LoVo (cell line): ENCODE data around the gene EFCAB6.

Experiments
- DNase-seq: peaks from one replicate; pipeline ENCODE4 v3.0.0-alpha.2; 2016; ENCODE audit warnings: low spot score

Gene EFCAB6

DNA sequence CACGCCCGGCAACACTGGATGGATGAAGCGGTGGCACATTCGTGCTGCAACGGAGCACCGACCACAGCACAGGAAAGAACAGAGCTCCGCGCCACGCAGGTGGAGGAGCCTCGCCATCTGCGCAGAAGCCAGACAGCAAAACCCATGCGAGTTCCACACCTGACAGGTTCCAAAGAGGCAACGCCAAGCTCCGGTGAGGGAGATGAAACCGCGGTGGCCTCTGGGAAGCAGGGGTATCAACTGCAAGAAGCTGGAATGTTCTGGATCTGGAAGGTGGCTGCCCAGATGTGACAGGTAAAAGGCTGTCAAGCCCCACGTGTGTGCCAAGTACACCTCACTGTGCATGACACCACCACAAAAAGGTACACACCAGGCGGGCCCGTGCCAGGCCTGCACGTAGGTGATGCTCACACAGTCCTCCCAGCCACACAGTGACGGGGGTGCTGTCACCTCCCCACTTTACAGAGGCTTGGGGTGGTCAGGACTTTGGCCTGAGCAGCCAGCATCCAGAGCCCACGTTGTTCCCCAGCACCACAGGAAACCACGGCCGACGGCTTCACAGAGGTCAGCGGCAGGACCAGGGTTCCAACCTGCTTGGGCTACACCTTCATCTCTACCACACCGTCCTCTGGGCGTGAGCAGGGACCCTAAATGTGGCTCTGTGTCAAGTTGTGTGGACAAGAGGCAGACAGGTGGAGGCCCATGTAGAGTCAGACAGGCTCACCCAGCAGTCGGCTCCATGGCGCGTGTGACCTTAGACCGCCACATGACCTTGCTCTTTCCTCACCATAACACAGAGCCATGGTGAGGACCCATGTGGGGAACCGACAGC lies 19.7 kb upstream of the EFCAB6 start:
- no peak for DNase-seq

DNA sequence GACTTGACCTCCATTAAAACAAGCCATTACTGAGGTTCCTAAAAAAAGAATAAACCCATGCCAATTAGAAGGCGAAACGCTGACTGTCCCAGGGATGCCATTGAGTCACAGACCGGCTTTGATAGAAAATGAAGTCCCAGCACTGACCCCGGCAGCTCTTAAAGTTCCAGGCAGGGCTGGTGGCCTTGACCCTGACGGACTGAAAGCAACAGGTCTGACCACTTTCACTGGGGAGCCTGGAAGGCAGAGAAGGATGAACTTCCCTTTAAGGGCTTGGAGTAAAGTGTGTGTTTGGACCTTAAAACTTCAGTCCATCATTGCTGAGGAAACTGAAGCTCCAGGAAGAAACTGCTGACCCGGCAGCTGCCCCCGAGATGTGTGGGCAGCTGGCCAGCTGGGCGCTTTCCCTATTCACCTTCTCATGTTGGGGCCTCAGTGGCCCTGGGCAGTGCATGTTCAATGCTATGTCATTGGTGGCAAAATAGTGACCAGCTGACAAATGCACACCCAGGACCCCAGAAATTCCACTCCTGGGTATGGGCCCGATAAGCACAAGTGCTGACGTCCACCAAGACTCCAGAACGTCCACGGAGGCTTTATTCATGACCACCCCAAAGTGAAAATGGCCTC lies 18.9 kb upstream of the EFCAB6 start:
- no peak for DNase-seq

DNA sequence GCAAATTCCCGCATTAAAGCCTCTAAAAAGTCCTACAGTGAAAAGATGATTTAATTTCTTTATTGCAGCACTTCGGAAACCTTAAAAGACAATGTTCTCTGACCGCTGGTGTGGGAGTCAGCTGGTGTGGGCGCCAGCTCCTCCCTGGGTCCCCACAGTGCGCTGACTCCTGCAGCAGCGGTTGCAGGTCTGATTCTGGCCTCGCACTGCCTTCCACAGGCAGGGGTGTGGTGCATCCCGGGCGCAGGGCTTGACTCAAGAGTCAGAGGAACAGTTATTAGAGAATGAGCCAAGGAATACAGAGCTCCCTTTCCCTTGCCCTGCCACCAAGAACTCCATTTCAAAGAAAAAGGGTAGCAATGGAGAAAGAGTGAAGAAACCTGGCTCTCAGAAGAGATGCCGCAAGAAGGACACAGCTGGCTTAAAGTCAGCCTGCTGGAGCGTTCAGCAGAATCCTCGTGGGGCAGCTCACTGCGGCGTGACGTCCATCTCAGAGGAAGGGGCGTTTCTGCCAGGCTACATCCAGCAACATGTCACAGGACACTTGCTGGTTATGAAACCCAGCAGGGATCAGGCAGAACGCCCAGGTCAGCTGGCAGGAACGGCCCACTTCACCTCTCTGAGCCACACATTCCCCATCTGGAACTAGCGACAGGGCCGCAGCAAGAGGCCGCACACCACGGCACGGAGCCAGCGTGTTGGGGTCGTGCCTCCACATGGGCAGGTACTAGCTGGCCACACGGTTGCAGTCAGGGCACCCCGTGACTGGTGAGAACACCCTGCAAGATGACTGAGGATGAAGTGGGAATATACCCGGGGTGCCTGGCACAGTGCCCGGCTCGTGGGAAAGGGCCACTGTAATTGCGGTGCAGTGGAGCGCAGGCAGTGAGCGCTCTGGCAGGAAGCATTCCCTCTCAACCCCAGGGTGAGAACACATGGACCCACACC lies 18.1 kb upstream of the EFCAB6 start:
- no peak for DNase-seq

- DNase-seq = no peak
These were observed 17.1 kb upstream of the EFCAB6 start for GRCh38 chr22:43828998-43829782.

- no peak for DNase-seq
These were observed 16.6 kb upstream of the EFCAB6 start for GRCh38 chr22:43828725-43828997.

GRCh38 chr22:43827926-43828724 lies 16.0 kb upstream of the EFCAB6 start:
- no peak for DNase-seq

GRCh38 chr22:43827003-43827735 lies 15.1 kb upstream of the EFCAB6 start:
- no peak for DNase-seq

DNA sequence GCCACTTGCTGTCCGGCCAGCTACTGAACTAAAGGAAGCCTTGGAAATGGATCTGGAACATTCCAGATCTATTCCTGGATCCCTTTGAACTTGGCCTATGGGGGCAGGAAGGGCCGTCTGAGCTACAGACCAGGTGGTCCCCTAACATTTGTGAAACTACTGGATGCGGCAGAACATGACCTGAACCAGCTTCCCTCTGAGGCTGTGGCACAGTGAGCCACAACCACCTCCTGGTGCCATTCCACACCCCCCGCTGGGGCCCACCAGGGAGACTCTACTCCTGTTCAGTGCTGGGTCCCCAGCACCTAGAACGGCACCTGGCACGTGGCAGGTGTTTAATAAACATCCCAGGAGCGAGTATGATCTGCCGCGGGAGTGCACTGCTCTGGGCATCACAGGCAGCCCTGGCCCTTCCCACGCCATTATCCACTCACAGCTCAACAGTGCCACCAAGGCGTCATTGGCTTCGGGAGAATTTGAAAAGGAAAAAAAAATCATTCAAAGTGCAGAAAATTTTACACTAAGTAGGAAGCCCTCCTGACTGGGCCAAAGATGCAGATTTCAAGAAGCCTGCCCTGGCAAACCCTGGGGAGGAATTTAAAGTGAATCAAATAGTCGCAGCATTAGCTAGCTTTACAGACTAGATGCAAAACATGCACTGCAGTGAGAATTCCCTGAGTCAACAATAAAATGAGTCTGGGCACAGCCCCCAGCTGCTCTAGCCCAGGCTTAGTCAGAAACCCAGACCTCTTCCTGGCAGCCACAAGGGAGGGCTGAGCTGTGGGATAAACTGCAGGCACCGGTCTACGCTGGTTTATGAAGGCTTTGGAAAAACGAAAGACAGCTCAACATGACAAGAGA lies 14.3 kb upstream of the EFCAB6 start:
- DNase-seq = no peak

DNA sequence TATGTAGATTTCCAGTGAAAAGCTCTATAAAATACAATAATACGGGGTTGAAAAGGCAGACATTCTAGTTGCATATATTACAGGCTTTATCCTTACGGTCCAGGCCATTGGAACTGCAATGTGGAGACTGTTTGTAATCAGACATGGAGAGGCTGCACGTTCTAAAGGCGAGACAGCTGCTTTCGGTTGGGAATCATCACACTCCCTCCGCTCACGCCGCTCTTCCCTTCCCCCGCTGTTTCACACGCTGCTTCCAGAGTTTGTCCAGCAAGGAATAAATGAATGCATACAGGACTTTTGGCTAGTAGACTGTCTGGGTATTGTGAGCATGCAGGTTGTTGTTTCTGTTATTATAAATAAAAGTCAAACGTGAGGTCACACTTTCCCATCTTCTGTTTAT lies 13.5 kb upstream of the EFCAB6 start:
- no peak for DNase-seq

DNA sequence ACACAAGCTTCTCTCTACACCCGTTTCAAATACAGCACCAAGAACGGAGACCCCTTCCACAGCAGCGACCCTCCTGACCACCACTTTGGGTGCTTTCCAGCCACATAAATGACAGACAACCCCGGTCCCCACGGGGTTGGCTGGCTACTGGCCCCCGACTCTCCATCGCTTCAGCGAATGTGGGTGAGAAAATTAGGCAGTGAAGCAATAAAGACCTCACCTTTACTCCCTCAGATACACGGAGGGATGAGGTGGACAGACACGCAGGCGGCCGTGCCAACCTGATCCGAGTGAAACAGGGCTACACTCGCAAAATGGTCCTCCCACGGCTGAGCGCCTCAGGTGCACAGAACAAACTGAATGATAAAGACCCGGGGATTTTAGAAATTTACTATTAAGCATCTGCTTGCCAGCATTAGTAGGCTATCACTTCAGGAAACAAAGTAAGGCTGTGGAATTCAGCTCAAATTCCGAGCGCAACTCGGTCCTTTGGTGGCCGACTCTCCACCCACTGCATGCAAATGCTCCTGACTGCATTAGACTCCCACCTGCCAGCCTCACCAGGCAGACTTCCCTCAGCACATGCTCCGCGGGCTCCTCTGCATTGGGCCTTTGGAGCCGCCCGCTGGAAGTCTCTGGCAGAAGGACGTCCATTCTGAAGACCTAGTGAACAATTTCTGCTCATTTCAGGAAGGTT lies 12.8 kb upstream of the EFCAB6 start:
- DNase-seq = no peak

DNA sequence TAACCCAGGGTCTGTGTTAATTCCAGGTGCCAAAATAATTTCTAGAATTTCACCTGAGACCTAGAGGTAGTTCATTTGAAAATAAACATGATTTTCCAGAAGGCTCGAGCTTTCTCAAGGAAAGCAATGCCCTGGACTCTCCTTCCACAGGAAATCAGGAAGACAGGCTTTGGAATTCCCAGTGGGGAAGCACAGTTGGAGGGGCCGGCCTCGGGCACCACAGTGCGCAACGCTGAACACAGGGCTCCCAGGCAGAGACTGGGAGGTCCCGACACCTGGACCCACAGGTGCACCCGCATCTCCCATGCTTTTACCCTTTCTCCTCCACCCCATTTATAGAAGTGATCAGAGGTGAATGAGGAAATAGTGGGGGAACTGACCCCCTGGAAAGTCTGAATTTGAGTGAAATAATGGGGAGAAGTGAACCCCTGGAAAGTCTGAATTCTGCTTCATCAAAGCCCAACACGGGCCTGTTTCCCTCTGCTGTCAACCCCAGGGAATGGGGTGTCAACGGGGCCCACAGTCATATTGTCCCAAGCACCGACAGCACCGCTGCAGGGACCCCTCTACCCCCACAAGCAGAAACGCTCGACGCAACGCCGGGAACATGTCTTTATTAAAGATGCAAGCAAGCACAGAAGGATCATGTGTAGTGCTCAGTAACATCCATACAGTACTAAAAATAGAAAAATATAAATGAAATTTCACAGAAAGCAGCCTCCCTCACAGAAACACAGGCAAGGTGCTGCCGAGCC lies 12.0 kb upstream of the EFCAB6 start:
- no peak for DNase-seq

GRCh38 chr22:43823353-43823908 lies 11.3 kb upstream of the EFCAB6 start:
- DNase-seq = peak; percentile 63

GRCh38 chr22:43821606-43822425 lies 9.7 kb upstream of the EFCAB6 start:
- DNase-seq = no peak

GRCh38 chr22:43820651-43821305 lies 8.7 kb upstream of the EFCAB6 start:
- no peak for DNase-seq

DNA sequence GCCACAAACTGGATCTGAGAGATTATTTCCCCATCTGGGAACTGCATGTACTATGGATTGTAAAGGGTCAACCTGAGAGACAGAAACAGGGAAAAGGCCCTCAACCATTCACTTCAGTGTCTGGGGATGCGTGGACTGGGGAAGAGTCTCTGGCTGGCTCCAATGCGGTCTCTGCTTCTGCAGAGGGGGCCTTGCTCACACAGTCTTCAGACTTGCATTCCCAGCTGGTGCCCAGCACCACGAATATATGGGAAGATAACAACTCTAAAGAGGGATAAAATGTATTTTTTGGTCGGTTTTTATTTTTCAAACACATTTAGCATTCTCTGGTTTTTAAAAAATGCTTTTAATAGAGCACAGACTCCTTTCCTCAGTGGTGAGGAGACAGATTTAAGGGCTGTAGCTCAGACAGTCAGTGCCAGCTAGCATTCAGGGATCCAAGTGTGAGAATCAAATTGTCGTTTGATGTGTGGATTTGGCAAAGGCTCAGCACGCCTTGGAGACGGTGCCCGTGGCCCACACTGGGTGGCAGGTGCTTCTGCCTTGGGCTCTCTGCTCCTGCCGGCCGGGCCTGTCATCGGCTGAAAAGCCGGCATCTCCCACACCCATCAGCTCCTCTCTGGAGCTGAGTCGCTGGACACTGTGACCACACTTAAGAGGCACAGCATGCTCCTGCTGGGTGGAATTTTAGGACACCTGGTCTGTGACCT lies 8.0 kb upstream of the EFCAB6 start:
- DNase-seq = no peak

GRCh38 chr22:43819421-43819921 lies 7.4 kb upstream of the EFCAB6 start:
- DNase-seq = no peak
